NCI-H526 (cell line): ENCODE data around the gene CMTM4.
A peak's percentile ranks its signal among the peaks of the same experiment; 100 is the strongest.
"Not testable (repeated sequence)": the region's sequence is repeated elsewhere in the genome, so short reads cannot be mapped to it uniquely, and the experiment has no call there.

Source experiments
- DNase-seq, 2 experiments: peaks; one replicate each; lab custom pipeline; 2025; lab: John Stamatoyannopoulos, UW

CMTM4 gene

DNA sequence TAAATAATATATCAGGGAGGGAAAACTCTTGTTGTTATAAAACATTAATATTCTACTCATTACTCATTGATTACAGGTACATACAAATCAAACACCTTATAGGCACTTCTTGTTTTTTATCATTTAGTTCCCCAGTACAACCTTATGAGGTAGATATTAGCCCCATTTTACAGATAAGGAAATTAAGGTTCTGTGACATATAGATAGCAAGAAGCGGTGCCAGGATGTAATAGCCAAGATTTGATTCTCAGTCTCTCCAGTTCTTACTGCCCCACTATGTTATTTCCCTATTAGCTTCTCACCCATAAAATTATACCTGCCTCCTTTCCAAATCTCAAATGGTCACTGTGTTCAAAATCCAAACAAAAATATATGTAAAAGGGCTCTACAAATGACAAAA, 55.2 kb downstream of the CMTM4 start:
- no peak for DNase-seq

DNA sequence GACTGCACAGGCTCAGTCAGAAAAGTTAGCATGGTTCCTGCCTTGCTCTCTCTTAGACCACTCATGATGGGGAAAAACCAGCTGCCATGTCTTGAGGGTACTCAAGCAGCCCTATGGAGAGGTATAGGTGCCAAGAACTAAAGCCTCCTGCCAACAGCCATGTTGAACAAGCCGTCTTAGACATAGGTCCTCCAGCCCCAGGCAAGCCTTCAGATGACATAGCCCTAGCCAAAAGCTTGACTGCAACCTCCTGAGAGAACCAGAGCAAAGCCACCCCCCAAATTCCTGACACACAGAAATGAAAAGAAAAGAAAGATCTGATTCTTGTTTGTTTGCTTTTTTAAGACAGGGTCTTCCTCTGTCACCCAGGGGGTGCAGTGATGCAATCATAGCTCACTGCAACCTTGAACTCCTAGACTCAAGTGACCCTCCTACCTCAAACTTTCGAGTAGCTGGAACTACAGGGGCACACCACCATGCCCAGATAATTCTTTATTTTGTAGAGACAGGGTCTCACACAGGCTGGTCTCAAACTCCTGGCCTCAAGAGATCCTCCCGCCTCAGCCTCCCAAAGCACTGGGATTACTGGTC, 55.7 kb downstream of the CMTM4 start:
- DNase-seq: no peak

DNA sequence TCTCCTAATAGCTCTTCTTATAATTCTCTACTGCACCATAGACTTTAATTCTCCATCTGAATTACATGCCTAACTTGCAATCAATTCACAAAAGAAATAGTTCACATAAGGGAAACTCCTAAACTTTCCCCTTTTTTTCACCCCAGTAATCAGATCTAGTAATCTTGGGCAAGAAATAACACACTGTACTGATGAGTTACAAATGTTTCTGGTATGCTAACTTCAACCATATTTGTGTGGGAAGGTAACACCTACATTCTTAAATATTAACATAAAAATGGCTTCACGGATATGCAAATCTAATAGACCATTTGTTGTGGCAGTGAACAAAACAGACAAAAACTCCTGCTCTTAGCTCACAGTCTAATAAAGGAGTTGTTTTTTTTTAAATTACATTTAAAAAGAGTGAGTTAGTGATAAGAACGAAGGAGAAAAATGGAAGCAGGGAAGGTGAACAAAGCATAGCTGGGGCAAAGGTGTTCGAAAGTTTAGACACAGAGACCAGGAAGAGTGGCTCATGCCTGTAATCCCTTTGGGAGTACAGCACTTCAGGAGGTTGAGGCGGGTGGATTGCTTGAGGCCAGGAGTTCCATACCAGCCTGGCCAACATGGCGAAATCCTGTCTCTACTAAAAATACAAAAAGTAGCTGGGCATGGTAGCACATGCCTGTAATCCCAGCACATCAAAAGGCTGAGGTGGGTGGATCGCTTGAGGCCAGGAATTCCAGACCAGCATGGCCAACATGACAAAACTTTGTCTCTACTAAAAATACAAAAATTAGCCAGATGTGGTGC, 57.3 kb downstream of the CMTM4 start:
- no peak for DNase-seq

DNA sequence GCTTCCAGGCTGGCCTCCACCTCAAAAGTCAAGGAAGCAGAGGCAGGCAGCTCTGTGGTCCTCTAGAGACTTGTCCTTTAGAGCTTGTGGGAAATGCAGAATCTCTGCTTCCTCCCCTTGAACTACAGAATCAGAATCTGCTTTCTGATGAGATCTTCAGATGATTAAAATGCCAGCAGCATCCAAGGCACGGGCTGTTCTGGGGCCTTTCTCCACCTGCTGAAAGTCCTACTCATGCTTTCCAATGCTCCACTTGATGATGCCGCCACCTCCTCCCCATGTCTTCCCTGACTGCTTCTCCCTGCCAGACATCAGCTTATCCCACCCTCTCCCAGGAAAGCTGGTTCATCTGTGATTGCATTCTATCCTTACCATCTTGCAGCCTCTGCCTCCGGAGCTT, 58.7 kb downstream of the CMTM4 start:
- DNase-seq: no peak

DNA sequence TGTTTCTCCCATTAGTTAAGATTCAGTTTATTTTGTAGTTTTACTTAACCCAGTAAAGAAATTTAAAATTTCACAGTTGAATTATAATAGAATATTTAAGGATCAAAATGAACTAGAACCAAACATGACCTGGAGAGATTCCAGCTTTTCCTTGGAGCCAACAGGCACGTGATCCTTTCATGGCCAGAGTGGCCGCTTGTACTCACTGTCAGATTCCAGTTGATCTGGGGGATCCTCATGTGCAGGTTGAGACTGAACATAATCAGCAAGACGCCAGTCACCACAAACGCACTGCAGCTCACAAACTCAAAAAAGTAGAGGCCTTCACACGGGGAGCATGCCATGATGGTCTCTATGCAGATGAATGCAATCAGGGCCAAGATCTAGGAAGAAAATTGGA, 60.3 kb downstream of the CMTM4 start:
- DNase-seq: no peak

DNA sequence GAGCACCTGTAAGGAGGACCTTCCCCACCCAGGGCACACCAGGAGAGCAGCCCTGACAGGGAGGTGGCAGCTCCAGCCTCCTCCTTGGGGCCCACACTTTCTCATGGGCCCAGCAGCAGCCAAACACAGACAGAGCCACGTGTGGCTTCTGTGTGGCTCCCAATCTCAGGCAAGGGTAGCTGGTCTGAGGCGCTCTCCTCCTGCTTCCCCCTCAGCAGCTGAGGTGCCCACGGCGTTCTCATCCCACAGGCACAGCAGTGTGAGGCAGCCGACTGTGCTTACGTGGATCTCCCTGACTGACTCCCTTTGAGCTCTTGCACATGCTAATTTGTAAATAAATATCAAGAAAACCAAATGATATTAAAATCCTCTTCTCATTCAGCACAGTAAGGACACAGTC, 61.1 kb downstream of the CMTM4 start:
- peak in 1 of 2 experiments; percentile 6 for DNase-seq

DNA sequence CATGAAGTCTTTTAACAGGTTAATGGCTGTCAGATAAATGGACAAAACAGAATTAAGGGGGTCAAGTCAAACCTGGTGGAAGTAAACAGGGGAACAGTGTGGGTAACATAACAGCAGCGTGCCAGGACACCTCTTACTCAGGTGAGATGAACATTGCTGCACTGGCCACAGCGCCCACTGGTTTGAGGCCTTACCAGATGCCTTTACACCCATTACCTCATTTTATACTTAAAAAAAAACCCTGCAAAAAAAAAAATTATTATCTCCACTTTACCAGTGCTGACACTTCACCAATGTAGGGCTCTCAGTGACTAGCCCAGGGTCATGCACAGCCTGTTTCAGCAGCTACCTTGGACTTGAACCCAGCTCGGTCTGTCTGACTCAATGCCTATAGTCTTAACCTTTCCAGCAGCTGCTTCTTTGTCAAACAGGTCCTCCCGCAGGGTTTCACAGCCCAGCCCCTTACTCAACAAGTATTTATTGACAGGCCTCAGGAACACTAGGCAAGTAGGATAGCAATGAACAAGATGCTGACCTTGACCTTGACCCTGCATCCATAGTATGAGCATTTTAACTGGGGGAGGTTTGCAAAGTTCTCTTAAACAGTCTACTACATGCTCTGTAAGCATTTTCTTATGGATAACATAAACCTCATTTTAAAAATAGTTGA, 61.9 kb downstream of the CMTM4 start:
- DNase-seq: no peak

DNA sequence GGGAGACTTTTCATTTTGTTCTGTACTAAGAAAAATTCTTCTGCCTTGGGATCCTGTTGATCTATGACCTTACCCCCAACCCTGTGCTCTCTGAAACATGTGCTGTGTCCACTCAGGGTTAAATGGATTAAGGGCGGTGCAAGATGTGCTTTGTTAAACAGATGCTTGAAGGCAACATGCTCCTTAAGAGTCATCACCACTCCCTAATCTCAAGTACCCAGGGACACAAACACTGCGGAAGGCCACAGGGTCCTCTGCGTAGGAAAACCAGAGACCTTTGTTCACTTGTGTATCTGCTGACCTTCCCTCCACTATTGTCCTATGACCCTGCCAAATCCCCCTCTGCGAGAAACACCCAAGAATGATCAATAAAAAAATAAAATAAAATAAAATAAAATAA, 65.0 kb downstream of the CMTM4 start:
- DNase-seq: not testable (repeated sequence)

DNA sequence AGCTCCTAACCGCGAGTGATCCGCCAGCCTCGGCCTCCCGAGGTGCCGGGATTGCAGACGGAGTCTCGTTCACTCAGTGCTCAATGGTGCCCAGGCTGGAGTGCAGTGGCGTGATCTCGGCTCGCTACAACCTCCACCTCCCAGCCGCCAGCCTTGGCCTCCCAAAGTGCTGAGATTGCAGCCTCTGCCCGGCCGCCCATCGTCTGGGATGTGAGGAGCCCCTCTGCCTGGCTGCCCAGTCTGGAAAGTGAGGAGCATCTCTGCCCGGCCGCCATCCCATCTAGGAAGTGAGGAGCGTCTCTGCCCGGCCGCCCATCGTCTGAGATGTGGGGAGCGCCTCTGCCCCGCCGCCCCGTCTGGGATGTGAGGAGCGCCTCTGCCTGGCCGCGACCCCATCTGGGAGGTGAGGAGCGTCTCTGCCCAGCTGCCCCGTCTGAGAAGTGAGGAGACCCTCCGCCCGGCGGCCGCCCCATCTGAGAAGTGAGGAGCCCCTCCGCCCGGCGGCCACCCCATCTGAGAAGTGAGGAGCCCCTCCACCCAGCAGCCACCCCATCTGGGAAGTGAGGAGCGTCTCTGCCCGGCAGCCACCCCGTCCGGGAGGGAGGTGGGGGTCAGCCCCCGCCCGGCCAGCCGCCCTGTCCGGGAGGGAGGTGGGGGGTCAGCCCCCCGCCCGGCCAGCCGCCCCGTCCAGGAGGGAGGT, 65.8 kb downstream of the CMTM4 start:
- not testable (repeated sequence) for DNase-seq

DNA sequence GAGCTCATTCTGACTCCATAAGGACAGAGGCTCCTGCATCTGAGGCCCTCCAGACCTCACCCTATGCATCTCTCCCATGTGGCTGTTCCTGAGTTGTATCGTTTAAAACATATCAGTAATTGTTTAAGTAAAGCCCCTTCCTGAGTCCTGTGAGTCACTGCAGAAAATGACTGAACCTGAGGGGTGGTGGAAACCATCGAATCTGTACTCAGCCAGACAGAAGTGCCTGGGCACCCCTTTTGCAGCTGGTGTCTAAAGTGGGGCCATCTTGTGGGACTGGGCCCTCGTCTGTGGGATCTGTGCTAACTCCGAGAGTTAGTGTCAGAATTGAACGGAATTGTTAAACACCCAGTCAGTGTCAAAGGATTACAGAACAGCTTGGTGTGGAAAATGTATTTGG, 66.7 kb downstream of the CMTM4 start:
- DNase-seq: no peak

DNA sequence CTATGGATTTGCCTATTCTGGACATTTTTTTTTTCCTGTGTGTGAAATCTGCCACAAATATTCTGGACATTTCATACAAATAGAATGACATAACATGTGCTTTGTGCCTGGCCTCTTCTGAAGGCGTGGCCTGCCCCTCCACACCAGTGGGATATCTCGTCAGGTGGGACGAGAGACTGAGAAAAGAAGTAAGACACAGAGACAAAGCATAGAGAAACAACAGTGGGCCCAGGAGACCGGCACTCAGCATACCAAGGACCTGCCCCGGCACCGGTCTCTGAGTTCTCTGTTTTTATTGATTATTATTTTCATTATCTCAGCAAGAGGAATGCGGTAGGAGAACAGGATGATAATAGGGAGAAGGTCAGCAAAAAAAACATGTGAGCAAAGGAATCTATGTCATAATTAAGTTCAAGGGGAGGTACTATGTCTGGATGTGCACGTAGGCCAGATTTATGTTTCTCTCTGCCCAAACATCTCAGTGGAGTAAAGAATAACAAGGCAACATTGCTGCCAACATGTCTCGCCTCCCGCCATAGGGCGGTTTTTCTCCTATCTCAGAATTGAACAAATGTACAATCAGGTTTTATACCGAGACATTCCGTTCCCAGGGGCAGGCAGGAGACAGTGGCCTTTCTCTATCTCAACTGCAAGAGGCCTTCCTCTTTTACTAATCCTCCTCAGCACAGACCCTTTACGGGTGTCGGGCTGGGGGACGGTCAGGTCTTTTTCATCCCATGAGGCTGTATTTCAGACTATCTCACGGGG, 68.7 kb downstream of the CMTM4 start:
- DNase-seq: not testable (repeated sequence)

DNA sequence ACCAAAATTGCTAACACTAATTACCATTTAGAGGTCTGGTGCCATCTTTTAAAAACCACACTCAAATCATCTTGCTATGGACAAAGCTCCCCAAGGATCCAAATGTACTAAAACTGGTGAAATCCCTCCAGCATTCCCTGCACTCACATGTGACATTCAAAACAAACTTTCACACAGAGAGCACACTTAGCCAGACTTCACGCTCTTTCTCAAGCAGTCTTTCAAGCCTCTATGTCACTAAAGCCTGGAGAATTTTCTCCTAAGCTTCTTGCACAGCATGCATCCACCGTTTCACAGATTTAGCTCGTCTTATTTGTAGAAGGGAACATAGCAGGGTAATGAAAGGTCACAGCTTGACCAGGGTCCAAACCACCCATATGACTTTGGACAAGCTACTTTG, 72.8 kb downstream of the CMTM4 start:
- DNase-seq: no peak

DNA sequence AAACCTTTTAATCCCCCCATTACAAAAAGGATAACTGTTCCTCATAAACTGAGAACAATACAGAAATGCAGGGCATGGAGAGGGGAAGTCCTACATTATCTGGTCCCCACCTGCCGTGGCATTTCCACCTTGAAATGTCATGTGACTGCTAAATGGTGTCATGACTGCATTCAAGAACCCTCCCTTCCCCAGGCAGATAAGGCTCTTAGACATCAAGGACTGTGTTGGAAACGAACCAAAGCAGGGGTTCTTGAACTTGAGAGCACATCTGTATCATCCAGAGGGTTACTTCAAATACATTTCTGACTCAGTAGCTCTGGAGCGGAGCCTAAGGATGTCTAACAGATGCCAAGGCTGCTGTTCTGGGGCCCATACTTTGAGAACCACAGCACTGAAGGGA, 73.7 kb downstream of the CMTM4 start:
- DNase-seq: no peak

DNA sequence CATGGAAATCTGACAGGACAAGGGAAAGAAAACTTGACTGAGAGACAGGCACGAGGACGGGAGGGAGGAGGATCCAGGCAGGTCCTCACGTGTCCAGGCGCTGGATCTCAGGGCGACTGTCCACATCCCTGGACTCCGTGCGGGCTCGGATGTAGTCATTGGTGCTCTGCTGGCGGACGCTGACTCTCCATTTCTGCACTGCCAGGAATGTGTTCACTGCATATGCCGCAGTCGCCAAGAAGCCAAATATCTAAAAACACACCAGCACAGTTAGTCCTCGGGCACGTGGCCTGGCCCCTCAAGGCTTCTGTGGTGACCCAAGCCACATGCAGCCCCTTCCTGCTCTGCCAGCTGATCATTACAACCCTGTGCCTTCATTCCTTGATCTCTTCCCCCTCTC, 74.6 kb downstream of the CMTM4 start:
- no peak for DNase-seq

DNA sequence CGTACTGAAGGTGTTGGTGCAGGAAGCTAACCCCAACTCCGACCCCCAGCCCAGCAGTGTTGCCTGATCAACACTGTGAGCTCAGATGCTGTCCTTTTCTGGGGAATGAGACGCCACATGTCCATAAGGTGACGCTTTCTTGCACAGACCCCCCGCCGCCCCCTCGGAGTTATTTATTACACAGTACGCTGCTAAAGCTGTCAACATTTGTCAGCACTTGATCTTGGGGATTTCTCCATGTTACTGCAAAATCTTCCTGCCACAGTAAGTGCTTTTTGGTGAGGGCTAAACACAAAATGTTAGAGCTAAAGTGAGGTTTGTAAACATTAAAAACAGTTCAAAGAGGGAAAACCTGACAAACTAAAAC, 76.1 kb downstream of the CMTM4 start:
- no peak for DNase-seq

DNA sequence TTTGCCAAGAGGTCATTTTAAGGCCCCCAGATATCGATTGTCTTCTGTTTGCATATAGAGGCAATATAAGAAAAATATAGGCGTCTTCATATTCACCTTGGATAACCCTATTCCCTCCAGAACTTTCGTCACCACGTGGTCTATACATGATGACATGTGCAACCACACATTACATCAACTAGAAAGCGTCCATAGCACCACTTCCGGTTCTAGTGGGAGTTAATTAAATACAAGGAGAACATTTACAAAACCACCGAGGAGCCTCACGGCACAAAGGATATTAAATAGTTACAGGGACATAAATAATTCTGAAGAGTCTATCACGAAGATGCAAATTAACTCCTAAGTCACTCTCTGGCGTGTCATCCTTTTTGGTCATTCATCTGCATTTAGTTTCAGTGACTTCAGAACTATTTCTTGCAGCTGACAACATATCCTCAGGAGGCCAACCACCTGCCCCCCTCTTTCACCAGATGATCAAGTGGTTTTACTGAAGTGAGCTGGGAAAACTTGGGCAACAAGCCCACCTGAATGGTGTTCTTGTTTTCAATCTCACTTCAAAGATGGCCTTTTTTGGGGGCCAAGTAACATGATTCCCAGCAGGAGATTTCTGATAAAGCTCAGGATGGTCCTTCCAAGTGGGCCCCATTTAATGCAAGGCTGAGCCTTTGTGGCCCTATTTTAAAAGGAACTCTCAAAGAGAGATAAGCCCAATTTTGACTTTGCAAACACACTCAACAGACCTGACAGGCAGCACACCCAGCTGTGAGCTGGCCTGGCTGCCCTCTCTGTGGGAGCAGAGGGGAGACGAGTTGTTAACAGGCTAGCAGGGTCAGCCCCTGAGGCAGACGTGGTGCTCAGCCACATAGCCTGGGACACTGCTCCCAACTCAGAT, 76.8 kb downstream of the CMTM4 start:
- no peak for DNase-seq

DNA sequence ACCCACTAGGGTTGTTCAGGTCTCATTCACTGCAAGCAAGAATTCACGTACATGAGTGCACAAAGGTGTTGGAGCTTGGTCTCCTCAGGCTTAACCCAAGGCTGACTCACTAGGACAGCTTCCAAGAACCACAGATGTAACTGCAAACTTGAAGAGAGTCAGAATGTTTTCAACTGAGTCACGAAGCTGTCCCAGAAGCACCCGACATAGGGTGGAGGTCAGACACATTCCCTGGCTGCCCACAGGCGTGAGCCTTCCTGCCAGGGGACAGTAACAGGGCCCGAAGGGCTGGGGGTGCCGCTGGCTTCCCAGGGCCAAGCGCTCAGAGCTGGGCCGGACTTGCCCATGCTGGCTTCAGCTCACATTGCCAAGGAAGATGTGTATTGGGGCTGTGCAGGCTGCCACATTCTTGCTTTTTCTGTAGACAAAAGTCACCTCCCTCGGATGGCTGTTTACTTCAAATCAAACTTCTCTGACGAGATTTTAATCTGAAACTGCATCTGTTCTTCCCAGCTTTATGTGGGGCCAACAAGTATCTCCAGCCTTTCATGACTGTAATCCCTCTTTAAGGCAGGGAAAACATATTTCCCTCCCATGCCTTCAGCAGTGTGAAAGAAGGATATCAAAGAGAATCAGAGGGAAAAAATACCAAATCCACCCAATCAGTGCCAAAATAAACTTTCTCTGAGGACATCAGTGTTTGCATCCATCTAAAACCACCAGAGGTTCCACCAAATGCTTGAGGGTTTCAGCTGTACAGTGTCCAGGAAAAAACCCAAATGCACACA, 77.8 kb downstream of the CMTM4 start:
- no peak for DNase-seq

DNA sequence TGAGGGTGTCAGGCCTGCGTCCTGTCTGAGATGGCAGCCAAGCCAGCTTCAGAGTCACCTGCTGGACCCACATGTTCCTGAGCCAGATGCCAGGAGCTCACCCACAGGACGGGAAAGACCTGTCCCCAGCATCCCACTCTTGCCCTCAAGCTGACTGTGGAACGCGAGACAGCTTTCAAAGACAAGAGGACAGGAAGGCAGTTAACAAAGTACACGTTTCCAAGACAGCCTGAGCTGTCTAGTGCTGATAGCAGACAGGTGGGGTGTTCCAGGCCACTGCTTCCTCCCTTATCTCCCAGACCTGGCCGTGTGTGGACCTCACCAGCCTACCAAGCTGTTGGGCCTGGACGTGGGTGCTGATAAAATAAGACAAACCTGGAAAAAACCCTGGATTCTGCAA, 78.8 kb downstream of the CMTM4 start:
- no peak for DNase-seq

DNA sequence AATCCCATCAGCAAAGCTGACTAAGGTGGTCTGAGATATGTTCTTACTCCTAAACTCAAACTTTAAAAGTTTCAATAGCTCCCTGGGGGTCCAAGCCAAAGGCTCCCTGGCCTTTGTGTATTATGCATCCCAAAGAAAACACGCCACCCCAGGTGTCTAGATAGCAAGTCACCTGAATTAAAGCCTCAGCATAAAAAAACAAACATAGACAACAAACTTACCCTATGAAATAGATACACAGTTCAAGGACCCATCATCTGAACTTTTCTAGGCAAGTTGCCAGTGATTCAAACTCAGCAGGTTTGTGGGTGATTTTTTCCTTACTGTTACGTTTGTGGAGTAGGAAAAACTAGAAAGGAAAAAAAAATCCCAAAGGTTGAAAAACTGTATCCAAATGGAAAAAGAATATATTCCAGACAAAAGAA, 79.5 kb downstream of the CMTM4 start:
- DNase-seq: no peak

DNA sequence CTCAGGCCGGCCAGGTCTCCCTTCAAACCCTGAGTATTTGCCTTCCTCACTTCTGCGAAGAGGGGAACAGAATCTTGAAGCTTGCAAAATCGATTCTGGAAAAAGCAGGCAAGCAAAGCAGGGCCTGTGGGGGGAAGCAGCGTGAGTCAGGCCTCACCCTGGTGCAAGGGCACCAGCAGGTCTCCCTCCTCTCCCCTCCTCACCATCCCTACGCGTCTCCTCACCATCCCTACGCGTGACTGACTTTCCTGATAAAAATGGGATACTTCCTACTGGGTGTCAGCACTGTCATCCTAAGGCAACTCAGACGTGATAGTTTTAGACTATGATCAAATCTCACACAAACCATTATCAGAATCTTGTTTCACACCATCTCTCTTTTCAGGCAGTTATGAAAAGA, 80.0 kb downstream of the CMTM4 start:
- no peak for DNase-seq
